H9 (cell line): ENCODE data around the gene NOXA1. TPM values are rescaled to one million over a fixed set of nuclear protein-coding genes. Genes with fewer than 3 reads are reported as not detected.

Source experiments
- DNase-seq: peaks from one replicate; pipeline ENCODE4 v3.0.0-alpha.2; 2017
- H2AFZ ChIP-seq: one replicate; pipeline ENCODE4 v1.6.1; 2013; ENCODE audit warnings: mild to moderate bottlenecking, low read length, control low read depth, moderate library complexity
- H2AK5ac ChIP-seq: 2 replicates; pipeline ENCODE4 v1.6.1; 2013; ENCODE audit warnings: low read length, control low read depth, mixed read lengths; ENCODE audit not compliant: insufficient read length
- H2BK120ac ChIP-seq: one replicate; pipeline ENCODE4 v1.6.1; 2013; ENCODE audit warnings: low read depth, mild to moderate bottlenecking, low read length, control low read depth, inconsistent platforms; ENCODE audit not compliant: poor library complexity, severe bottlenecking
- H2BK12ac ChIP-seq: 2 replicates; pipeline ENCODE4 v1.6.1; 2013; ENCODE audit warnings: low read length, control low read depth, mixed read lengths, low read depth; ENCODE audit not compliant: insufficient read length
- H2BK15ac ChIP-seq: 2 replicates; pipeline ENCODE4 v1.6.1; 2013; ENCODE audit warnings: low read depth, low read length, control low read depth
- H2BK20ac ChIP-seq: one replicate; pipeline ENCODE4 v1.6.1; 2013; ENCODE audit warnings: low read depth, mild to moderate bottlenecking, low read length, control low read depth, inconsistent platforms; ENCODE audit not compliant: poor library complexity, severe bottlenecking
- H2BK5ac ChIP-seq: 2 replicates; pipeline ENCODE4 v1.6.1; 2013; ENCODE audit warnings: low read length, control low read depth, mixed read lengths; ENCODE audit not compliant: insufficient read length
- H3K14ac ChIP-seq: 2 replicates; pipeline ENCODE4 v1.6.1; 2013; ENCODE audit warnings: low read length, control low read depth; ENCODE audit not compliant: insufficient read depth
- H3K18ac ChIP-seq: 2 replicates; pipeline ENCODE4 v1.6.1; 2013; ENCODE audit warnings: low read depth, mild to moderate bottlenecking, mixed read lengths, low read length, control low read depth; ENCODE audit not compliant: insufficient read length
- H3K23ac ChIP-seq: 2 replicates; pipeline ENCODE4 v1.6.1; 2013; ENCODE audit warnings: low read length, control low read depth, mixed read lengths, low read depth; ENCODE audit not compliant: insufficient read length
- H3K23me2 ChIP-seq: 2 replicates; pipeline ENCODE4 v1.6.1; 2013; ENCODE audit warnings: low read depth, mild to moderate bottlenecking, mixed read lengths, low read length, control low read depth; ENCODE audit not compliant: insufficient read length, poor library complexity, severe bottlenecking
- H3K27ac ChIP-seq: 2 replicates; pipeline ENCODE4 v1.5.1; 2013; ENCODE audit warnings: low read length, control low read depth, mixed read lengths, low read depth; ENCODE audit not compliant: insufficient read length
- H3K27me3 ChIP-seq: 2 replicates; pipeline ENCODE4 v1.6.1; 2013; ENCODE audit warnings: low read length, control low read depth, inconsistent platforms; ENCODE audit not compliant: insufficient read depth
- H3K4ac ChIP-seq: 2 replicates; pipeline ENCODE4 v1.6.1; 2013; ENCODE audit warnings: low read depth, mild to moderate bottlenecking, control low read depth, inconsistent platforms, low read length, moderate library complexity
- H3K4me1 ChIP-seq: 2 replicates; pipeline ENCODE4 v1.6.1; 2013; ENCODE audit warnings: low read length, control low read depth, inconsistent platforms; ENCODE audit not compliant: insufficient read depth
- H3K4me2 ChIP-seq: 2 replicates; pipeline ENCODE4 v1.6.1; 2013; ENCODE audit warnings: low read length, control low read depth, mixed read lengths; ENCODE audit not compliant: insufficient read length, insufficient read depth
- H3K56ac ChIP-seq: 2 replicates; pipeline ENCODE4 v1.6.1; 2013; ENCODE audit warnings: low read depth, mild to moderate bottlenecking, mixed read lengths, low read length, control low read depth; ENCODE audit not compliant: insufficient read length
- H3K79me1 ChIP-seq: 2 replicates; pipeline ENCODE4 v1.6.1; 2013; ENCODE audit warnings: low read depth, mild to moderate bottlenecking, moderate library complexity, low read length, control low read depth, inconsistent platforms; ENCODE audit not compliant: insufficient read depth, poor library complexity, severe bottlenecking
- H3K79me2 ChIP-seq: 2 replicates; pipeline ENCODE4 v1.6.1; 2013; ENCODE audit warnings: low read length, control low read depth, inconsistent platforms; ENCODE audit not compliant: insufficient read depth
- H3K9ac ChIP-seq: 2 replicates; pipeline ENCODE4 v1.6.1; 2013; ENCODE audit warnings: low read length, control low read depth, mixed read lengths; ENCODE audit not compliant: insufficient read length; ENCODE audit errors: extremely low read depth
- H3K9me3 ChIP-seq: one replicate; pipeline ENCODE4 v1.6.1; 2013; ENCODE audit warnings: low read depth, low read length, inconsistent platforms; ENCODE audit not compliant: control insufficient read depth
- H3T11ph ChIP-seq: one replicate; pipeline ENCODE4 v1.6.1; 2013; ENCODE audit warnings: mild to moderate bottlenecking, low read length, control low read depth, inconsistent platforms
- H4K20me1 ChIP-seq: one replicate; pipeline ENCODE4 v1.6.1; 2013; ENCODE audit not compliant: control insufficient read depth, insufficient read length, insufficient read depth
- H4K5ac ChIP-seq: 2 replicates; pipeline ENCODE4 v1.6.1; 2013; ENCODE audit warnings: low read depth, mild to moderate bottlenecking, mixed read lengths, low read length, control low read depth; ENCODE audit not compliant: insufficient read length
- H4K8ac ChIP-seq: replicated peaks from 2 replicates; pipeline ENCODE4 v1.6.1; 2013; ENCODE audit warnings: low read length, control low read depth, mixed read lengths, low read depth; ENCODE audit not compliant: insufficient read length
- H4K91ac ChIP-seq: 2 replicates; pipeline ENCODE4 v1.6.1; 2013; ENCODE audit warnings: low read depth, mild to moderate bottlenecking, moderate library complexity, mixed read lengths, low read length, control low read depth; ENCODE audit not compliant: insufficient read length
- H3K27ac Mint-ChIP-seq, 3 experiments: 2 replicates in 2 of 3; 3 replicates in 1 of 3; pipeline ENCODE4 v1.8.0; 2020 to 2021; ENCODE audit warnings: mixed read lengths in 3 of 3, mild to moderate bottlenecking in 1 of 3, moderate library complexity in 1 of 3
- H3K27me3 Mint-ChIP-seq: 2 replicates; pipeline ENCODE4 v1.8.0; 2021; ENCODE audit warnings: low read depth, mild to moderate bottlenecking, moderate library complexity, mixed read lengths
- H3K36me3 Mint-ChIP-seq, 3 experiments: 2 replicates in 2 of 3; 3 replicates in 1 of 3; pipeline ENCODE4 v1.8.0; 2020 to 2021; ENCODE audit warnings: low read depth in 3 of 3, mixed read lengths in 3 of 3; ENCODE audit not compliant: insufficient read depth in 1 of 3
- H3K4me1 Mint-ChIP-seq, 2 experiments: 2 replicates each; pipeline ENCODE4 v1.8.0; 2020; ENCODE audit warnings: mixed read lengths in 2 of 2
- H3K4me3 Mint-ChIP-seq, 2 experiments: 2 replicates in 1 of 2; 3 replicates in 1 of 2; pipeline ENCODE4 v1.8.0; 2020 to 2021; ENCODE audit warnings: mild to moderate bottlenecking in 2 of 2, mixed read lengths in 2 of 2, moderate library complexity in 1 of 2
- H3K9me3 Mint-ChIP-seq, 2 experiments: 2 replicates in 1 of 2; 3 replicates in 1 of 2; pipeline ENCODE4 v1.8.0; 2020; ENCODE audit warnings: mild to moderate bottlenecking in 2 of 2, mixed read lengths in 2 of 2, moderate library complexity in 1 of 2
- CTCF ChIP-seq: fragments of 200-600 bp; sonication (generic); conservative IDR thresholded peaks from 3 replicates; pipeline ENCODE4 v1.8.0; 2021; ENCODE audit warnings: antibody characterized with exemption, mild to moderate bottlenecking
- WGBS: extraction: QIAGEN DNeasy Blood & Tissue Kit; methylation state at CpG from one replicate; pipeline ENCODE4 v1.1.7; 2013; ENCODE audit warnings: missing lambda C conversion rate, low lambda C conversion rate, mixed read lengths; ENCODE audit not compliant: insufficient read length; ENCODE audit errors: extremely low coverage; 5-methylcytosine and 5-hydroxymethylcytosine counted together
- total RNA-seq: library from RNA; stranded (reverse); gene quantifications from 2 replicates; pipeline ENCODE4 v1.2.1, GENCODE V29; 2021

The NOXA1 gene
- total RNA-seq, 1 experiment from 2014 or later = 2.0 TPM

- Histone ChIP-seq H3K23ac (no peak overlapping the region), H3K27ac (no peak overlapping the region), H3K27me3 (no peaks in the 10 kb centered on the region), H2BK12ac (no peak overlapping the region), H3K4me2 (no peak overlapping the region), H2BK15ac (no peak overlapping the region), H2BK120ac (no peak overlapping the region), H3K23me2 (peaks cover 3% of the 10 kb centered on the region), H3K79me1 (no peaks in the 10 kb centered on the region), H3K9me3 (no peaks in the 10 kb centered on the region), H3K14ac (no peak overlapping the region), H2BK20ac (no peak overlapping the region), H3K4me1 (no peaks in the 10 kb centered on the region), H2BK5ac (no peak overlapping the region), H4K91ac (no peak overlapping the region), H3T11ph (no peak overlapping the region), H3K18ac (no peak overlapping the region), H4K5ac (no peak overlapping the region), H2AK5ac (no peak overlapping the region), H3K56ac (no peak overlapping the region), H3K4ac (no peak overlapping the region), H3K79me2 (no peaks in the 10 kb centered on the region), H3K9ac (no peak overlapping the region), H2AFZ (no peak overlapping the region), H4K20me1 (no peaks in the 10 kb centered on the region), H4K8ac (no peak overlapping the region)
- peaks cover 8 to 9% (median 8%) of the 10 kb centered on the region in 3 experiments for H3K36me3 Mint-ChIP-seq
- peak; percentile 80 for DNase-seq
- no peak overlapping the region; a peak in 2 of 5 replicates for H3K4me3 Mint-ChIP-seq
- H3K9me3 Mint-ChIP-seq = peaks cover 7% of the 10 kb centered on the region in 2 experiments
- H3K27me3 Mint-ChIP-seq = peaks cover 8% of the 10 kb centered on the region; the same call in 1 of the 2 replicates
- WGBS = no CpG with 5 or more reads among the region's 63 CpGs
- H3K4me1 Mint-ChIP-seq = peaks cover 0 to 5% of the 10 kb centered on the region in 2 experiments; a peak in 1 of 4 replicates
- no peak overlapping the region for H3K27ac Mint-ChIP-seq
- peak; percentile 91 for TF ChIP-seq CTCF
Observed at GRCh38 chr9:137406876-137407589, 16.2 kb upstream of the NOXA1 start.
